Mesenteric fat pad (tissue), 1 donor: ENCODE data around the gene GALE. TPM values are rescaled to one million over a fixed set of nuclear protein-coding genes. Genes with fewer than 3 reads are reported as not detected.
"Not testable (repeated sequence)": the region's sequence is repeated elsewhere in the genome, so short reads cannot be mapped to it uniquely, and the experiment has no call there.

Source experiments
- DNase-seq: peaks from one replicate; pipeline ENCODE4 v3.0.0-alpha.2; 2020; ENCODE audit warnings: low spot score
- long read RNA-seq: library from polyadenylated mRNA; unstranded; transcript quantifications from one replicate; pipeline ENCODE4 v2.0.0, GENCODE V29; 2020
- total RNA-seq: library from RNA; stranded (reverse); fragmentation: NEBNext Ultra II Directional; extraction: Animal tissue kit (Norgen Biotek cat#: 25700); gene quantifications from one replicate; pipeline ENCODE4 v1.2.1, GENCODE V29; 2021
- donor health status: DM: yes; HTN: yes; CAD: no.

GALE gene
- 22.6 TPM for total RNA-seq
- long read RNA-seq, transcript GALE-216 (12 exons, 1,566 nt), result major isoform, 65 of 144 reads
- long read RNA-seq, transcript GALE-201 (12 exons, 1,488 nt), result minor isoform, 5 of 144 reads
- long read RNA-seq, partial matches to known transcripts, result 17 of 144 reads
- long read RNA-seq, other reads (novel, unspliced or antisense), result 52 of 144 reads

- DNase-seq, result peak; percentile 99
Measured at GRCh38 chr1:23800400-23801337, at the start of gene GALE. GALE (minus strand) TSS chr1:23800754; CDS start chr1:23799007, 1,747 bp downstream.

- DNase-seq, result no peak
Measured at GRCh38 chr1:23848673-23849616, 48.4 kb upstream of the GALE start.

GRCh38 chr1:23847482-23848095 is 47.0 kb upstream of the GALE start:
- DNase-seq, result not testable (repeated sequence)

GRCh38 chr1:23845163-23845562 is 44.6 kb upstream of the GALE start:
- DNase-seq, result no peak

- no peak for DNase-seq
Measured at GRCh38 chr1:23843644-23844043, 43.1 kb upstream of the GALE start.

GRCh38 chr1:23838401-23838866 is 37.9 kb upstream of the GALE start:
- peak; percentile 91 for DNase-seq

GRCh38 chr1:23837908-23838307 is 37.4 kb upstream of the GALE start:
- no peak for DNase-seq

- no peak for DNase-seq
Measured at GRCh38 chr1:23836037-23836436, 35.5 kb upstream of the GALE start.

- not testable (repeated sequence) for DNase-seq
Measured at GRCh38 chr1:23834156-23834555, 33.6 kb upstream of the GALE start.

- no peak for DNase-seq
Measured at GRCh38 chr1:23827717-23828116, 27.2 kb upstream of the GALE start.

GRCh38 chr1:23826590-23826989 is 26.0 kb upstream of the GALE start:
- not testable (repeated sequence) for DNase-seq

GRCh38 chr1:23825762-23826522 is 25.4 kb upstream of the GALE start:
- DNase-seq, result no peak

GRCh38 chr1:23825076-23825761 is 24.7 kb upstream of the GALE start, which contains the start of gene HMGCL:
HMGCL (minus strand) TSS chr1:23825429; CDS start chr1:23825415, 14 bp downstream.
- peak; percentile 96 for DNase-seq

- DNase-seq, result no peak
Measured at GRCh38 chr1:23824711-23825075, 24.1 kb upstream of the GALE start.

GRCh38 chr1:23823767-23824166 is 23.2 kb upstream of the GALE start:
- DNase-seq, result no peak

GRCh38 chr1:23817633-23818032 is 17.1 kb upstream of the GALE start:
- no peak for DNase-seq

- no peak for DNase-seq
Measured at GRCh38 chr1:23816906-23817305, 16.4 kb upstream of the GALE start.

- DNase-seq, result no peak
Measured at GRCh38 chr1:23816361-23816760, 15.8 kb upstream of the GALE start.

- peak; percentile 37 for DNase-seq
Measured at GRCh38 chr1:23814016-23814415, 13.5 kb upstream of the GALE start.
